Caco-2 (cell line): ENCODE data around the gene SALL3. TPM values are rescaled to one million over a fixed set of nuclear protein-coding genes. Genes with fewer than 3 reads are reported as not detected.
"Not testable (repeated sequence)": the region's sequence is repeated elsewhere in the genome, so short reads cannot be mapped to it uniquely, and the experiment has no call there.

Source experiments
- BruUV-seq: library from RNA; stranded (reverse); fragments of 400-500 nt; replicated peaks from 2 replicates; lab custom pipeline; 2021; lab: Mats Ljungman, UMichigan
- CTCF ChIA-PET: fragments of 300-600 bp; sonication (Branson Sonifier 250); formaldehyde crosslinking; loops from one replicate; lab custom pipeline; 2022; ENCODE audit warnings: antibody characterized with exemption; lab: Charles Lee
- POLR2A ChIA-PET: fragments of 300-600 bp; sonication (Branson Sonifier 250); formaldehyde crosslinking; loops from one replicate; lab custom pipeline; 2022; ENCODE audit warnings: antibody characterized with exemption; lab: Charles Lee
- DNase-seq, 2 experiments: peaks; one replicate each; pipeline versions ENCODE4 v3.0.0 to v3.0.0-alpha.2; 2020 to 2022
- H3K27me3 ChIP-seq: replicated peaks from 2 replicates; pipeline ENCODE4 v1.6.0; 2011; ENCODE audit warnings: low read length; ENCODE audit not compliant: control insufficient read depth, insufficient read depth
- H3K36me3 ChIP-seq: 2 replicates; pipeline ENCODE4 v1.5.1; 2011; ENCODE audit warnings: low read length; ENCODE audit not compliant: control insufficient read depth, insufficient read depth
- H3K4me1 ChIP-seq: fragments of 250-450 bp; sonication (Bioruptor Pico); 2 replicates; pipeline ENCODE4 v1.5.1; 2020; ENCODE audit warnings: mild to moderate bottlenecking
- H3K4me3 ChIP-seq: 2 replicates; pipeline ENCODE4 v1.5.1; 2011; ENCODE audit warnings: low read depth, mild to moderate bottlenecking, control low read depth, low read length
- H3K9me3 ChIP-seq: fragments of 250-450 bp; sonication (Bioruptor Pico); 2 replicates; pipeline ENCODE4 v1.5.1; 2020; ENCODE audit warnings: mild to moderate bottlenecking, moderate library complexity
- H3K27ac Mint-ChIP-seq: one replicate; pipeline ENCODE4 v1.8.0; 2022; ENCODE audit warnings: mixed read lengths; ENCODE audit not compliant: unreplicated experiment
- H3K27me3 Mint-ChIP-seq: one replicate; pipeline ENCODE4 v1.8.0; 2022; ENCODE audit warnings: mixed read lengths; ENCODE audit not compliant: insufficient read depth, unreplicated experiment
- H3K36me3 Mint-ChIP-seq: one replicate; pipeline ENCODE4 v1.8.0; 2022; ENCODE audit warnings: mild to moderate bottlenecking, mixed read lengths; ENCODE audit not compliant: insufficient read depth, unreplicated experiment
- H3K4me1 Mint-ChIP-seq: one replicate; pipeline ENCODE4 v1.8.0; 2022; ENCODE audit warnings: low read depth, mixed read lengths; ENCODE audit not compliant: unreplicated experiment
- H3K4me3 Mint-ChIP-seq: one replicate; pipeline ENCODE4 v1.8.0; 2022; ENCODE audit warnings: mild to moderate bottlenecking, moderate library complexity, mixed read lengths; ENCODE audit not compliant: unreplicated experiment
- H3K9me3 Mint-ChIP-seq: one replicate; pipeline ENCODE4 v1.8.0; 2022; ENCODE audit warnings: mixed read lengths; ENCODE audit not compliant: unreplicated experiment
- CTCF ChIP-seq, 2 experiments: fragments of 200-600 bp in 1 of 2; IDR thresholded peaks; 1 replicate in 1 of 2; 2 replicates in 1 of 2; pipeline versions ENCODE4 v1.5.1 to v1.8.0; 2011 to 2022; ENCODE audit warnings: antibody characterized with exemption in 1 of 2, control low read depth in 1 of 2, inconsistent platforms in 1 of 2, low read depth in 1 of 2, low read length in 1 of 2, mild to moderate bottlenecking in 1 of 2, moderate library complexity in 1 of 2; ENCODE audit not compliant: insufficient read depth in 1 of 2, severe bottlenecking in 1 of 2, unreplicated experiment in 1 of 2
- intact Hi-C: fragments of 100-400 bp; cut with micrococcal nuclease; formaldehyde crosslinking; loops from one replicate; pipeline ENCODE4 v1.10.0; 2022; ENCODE audit not compliant: unreplicated experiment
- total RNA-seq: library from RNA; stranded (reverse); gene quantifications from 2 replicates; pipeline ENCODE4 v1.2.3, GENCODE V29; 2022

Gene SALL3
- total RNA-seq, 1 experiment from 2014 or later = not detected

- Histone ChIP-seq H3K4me3 (no peak overlapping the region), H3K27me3 (no peaks in the 10 kb centered on the region), H3K9me3 (no peaks in the 10 kb centered on the region), H3K4me1 (no peaks in the 10 kb centered on the region), H3K36me3 (no peaks in the 10 kb centered on the region)
- intact Hi-C loops = no loop called here
- no peak for DNase-seq
- H3K36me3 Mint-ChIP-seq = no peaks in the 10 kb centered on the region
- no TSS peak for BruUV-seq
- TF ChIP-seq CTCF (IDR thresholded peaks at IDR 0.05; ENCODE audit: insufficient read depth in 1 of 2, low read depth in 1 of 2, low read length in 1 of 2, severe bottlenecking in 1 of 2, unreplicated experiment in 1 of 2) = no peak
- no peak overlapping the region for H3K27ac Mint-ChIP-seq
- H3K9me3 Mint-ChIP-seq = no peaks in the 10 kb centered on the region
- CTCF ChIA-PET = no interaction called here
- H3K27me3 Mint-ChIP-seq = peaks cover 3% of the 10 kb centered on the region
- no peak overlapping the region for H3K4me3 Mint-ChIP-seq
- H3K4me1 Mint-ChIP-seq = no peaks in the 10 kb centered on the region
- POLR2A ChIA-PET = no interaction called here
Measured at GRCh38 chr18:78937166-78937565, 42.5 kb upstream of the SALL3 start.

- TF ChIP-seq CTCF (IDR thresholded peaks at IDR 0.05; ENCODE audit: insufficient read depth in 1 of 2, low read depth in 1 of 2, low read length in 1 of 2, severe bottlenecking in 1 of 2, unreplicated experiment in 1 of 2) = no peak
- no peaks in the 10 kb centered on the region for H3K27me3 ChIP-seq
- H3K4me3 ChIP-seq = no peak overlapping the region
- H3K4me1 ChIP-seq = no peaks in the 10 kb centered on the region
- no peaks in the 10 kb centered on the region for H3K36me3 Mint-ChIP-seq
- no TSS peak for BruUV-seq
- POLR2A ChIA-PET = no interaction called here
- H3K36me3 ChIP-seq = no peaks in the 10 kb centered on the region
- H3K4me1 Mint-ChIP-seq = no peaks in the 10 kb centered on the region
- peaks cover 10% of the 10 kb centered on the region for H3K27me3 Mint-ChIP-seq
- H3K27ac Mint-ChIP-seq = no peak overlapping the region
- no peaks in the 10 kb centered on the region for H3K9me3 ChIP-seq
- CTCF ChIA-PET = no interaction called here
- DNase-seq = no peak
- no peaks in the 10 kb centered on the region for H3K9me3 Mint-ChIP-seq
- H3K4me3 Mint-ChIP-seq = no peak overlapping the region
- intact Hi-C loops = no loop called here
Measured at GRCh38 chr18:78939105-78939504, 40.5 kb upstream of the SALL3 start.

GRCh38 chr18:78939734-78940494 is 39.7 kb upstream of the SALL3 start:
- ChIA-PET POLR2A (no interaction called here), CTCF (no interaction called here)
- no peak for TF ChIP-seq CTCF (IDR thresholded peaks at IDR 0.05; ENCODE audit: insufficient read depth in 1 of 2, low read depth in 1 of 2, low read length in 1 of 2, severe bottlenecking in 1 of 2, unreplicated experiment in 1 of 2)
- Mint-ChIP-seq H3K27ac (no peak overlapping the region), H3K36me3 (no peaks in the 10 kb centered on the region), H3K4me3 (no peak overlapping the region), H3K4me1 (no peaks in the 10 kb centered on the region), H3K9me3 (no peaks in the 10 kb centered on the region), H3K27me3 (peaks cover 9% of the 10 kb centered on the region)
- H3K4me1 ChIP-seq = no peaks in the 10 kb centered on the region
- intact Hi-C loops = no loop called here
- no peaks in the 10 kb centered on the region for H3K27me3 ChIP-seq
- no peak overlapping the region for H3K4me3 ChIP-seq
- no peaks in the 10 kb centered on the region for H3K36me3 ChIP-seq
- BruUV-seq = no TSS peak
- no peak for DNase-seq
- H3K9me3 ChIP-seq = no peaks in the 10 kb centered on the region

- BruUV-seq, H3K4me3 Mint-ChIP-seq, H3K27ac Mint-ChIP-seq, intact Hi-C loops, POLR2A ChIA-PET, H3K4me3 ChIP-seq, CTCF ChIA-PET, H3K27me3 Mint-ChIP-seq, H3K4me1 Mint-ChIP-seq, H3K9me3 Mint-ChIP-seq, H3K9me3 ChIP-seq, H3K36me3 ChIP-seq, DNase-seq, H3K4me1 ChIP-seq, H3K27me3 ChIP-seq, H3K36me3 Mint-ChIP-seq: not testable (repeated sequence)
Measured at GRCh38 chr18:78942236-78942635, 37.4 kb upstream of the SALL3 start.
